Regular cardiac myocyte (primary cell): ENCODE results near the gene RGN. TPM values are rescaled to one million over a fixed set of nuclear protein-coding genes. Genes with fewer than 3 reads are reported as not detected.

ENCODE experiments used
- total RNA-seq: library from RNA; depleted of rRNA; stranded (reverse); fragments of >200 nt; gene quantifications from 2 replicates; pipeline ENCODE4 v1.2.3, GENCODE V29; 2014

Gene RGN
- total RNA-seq, result 0.58 and 2.8 TPM in 2 replicates

DNA sequence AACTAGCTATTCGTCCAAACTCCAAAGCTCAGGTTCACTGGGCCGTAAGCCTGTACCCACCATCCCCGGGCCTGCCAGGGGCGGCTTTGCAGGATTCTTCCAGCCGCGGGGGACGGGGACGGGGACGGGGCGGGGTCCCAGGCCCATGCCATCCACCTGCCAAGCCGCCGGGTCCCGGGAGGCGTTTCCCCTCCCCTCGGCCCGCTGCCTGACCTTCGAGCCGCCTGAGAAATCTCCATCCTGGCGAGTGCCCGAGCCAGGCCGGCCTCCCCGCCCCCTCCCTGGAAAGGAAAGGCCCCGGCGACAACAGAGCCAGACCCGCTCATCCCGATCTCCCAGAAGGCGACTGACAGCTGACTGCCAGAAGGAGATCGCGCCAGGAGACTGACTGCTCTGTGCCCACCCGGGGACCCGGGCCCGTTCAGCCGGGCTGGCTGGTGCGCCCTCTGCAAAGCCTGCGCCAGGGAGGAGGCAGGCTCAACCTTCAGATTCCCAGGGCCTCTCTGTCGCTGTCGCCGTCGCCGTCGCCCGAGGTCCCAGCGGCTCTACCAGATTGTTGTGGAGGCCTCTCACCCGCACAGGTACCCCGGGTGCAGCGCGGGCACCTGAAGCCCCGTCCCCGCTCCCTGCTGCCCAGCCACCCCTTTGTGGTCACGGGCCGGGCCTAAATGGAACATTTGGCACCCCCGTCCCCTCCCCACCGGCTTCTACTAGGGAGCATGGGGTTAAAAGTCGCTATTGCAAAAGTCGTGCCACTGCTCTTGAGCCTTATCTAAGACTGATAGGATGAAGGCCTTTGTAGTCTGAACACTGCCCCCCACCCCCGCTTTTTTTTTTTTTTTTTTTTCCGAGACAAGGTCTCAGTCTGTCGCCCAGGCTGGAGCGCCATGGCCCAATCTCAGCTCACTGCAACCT is at the start of gene RGN:
Gene RGN, plus strand, starts transcription at position 315 of the 915 bp plus-strand sequence. CDS start 2,702 bp downstream, outside the sequence.

Other genes starting within 250 kb of the RGN start
- 15.5 and 23.4 TPM in 2 replicates for gene RP2, start 241.4 kb upstream of the RGN start, total RNA-seq
- 4.5 and 6.1 TPM in 2 replicates for gene JADE3, start 166.0 kb upstream of the RGN start, total RNA-seq
- 51.0 and 57.7 TPM in 2 replicates for gene NDUFB11, start 66.3 kb downstream of the RGN start, total RNA-seq
- 39.7 and 73.2 TPM in 2 replicates for gene RBM10, start 66.8 kb downstream of the RGN start, total RNA-seq
- 93.9 and 154 TPM in 2 replicates for gene UBA1, start 115.4 kb downstream of the RGN start, total RNA-seq
- gene CDK16, start 140.2 kb downstream of the RGN start, total RNA-seq, result 65.0 and 69.1 TPM in 2 replicates
- 42.3 and 55.6 TPM in 2 replicates for gene USP11, start 154.6 kb downstream of the RGN start, total RNA-seq